Right lobe of liver (tissue), 6 donors: Measurements from ENCODE around the gene CCDC178. TPM values are rescaled to one million over a fixed set of nuclear protein-coding genes. Genes with fewer than 3 reads are reported as not detected.

Experiments used
- ATAC-seq, 4 donors: fragments of 200-7000 bp; cut with Tn5 transposase; one replicate each; pipeline ENCODE4 v1.9.1; 2020; ENCODE audit warnings: mild to moderate bottlenecking in 4 of 4, moderate library complexity in 4 of 4
- DNase-seq, 3 donors: peaks; one replicate each; pipeline ENCODE4 v3.0.0-alpha.2; 2020
- H3K27ac ChIP-seq, 3 donors: fragments of 200-600 bp; one replicate each; pipeline ENCODE4 v1.8.0; 2022
- H3K27me3 ChIP-seq, 2 donors: fragments of 200-600 bp; one replicate each; pipeline ENCODE4 v1.8.0; 2022
- H3K36me3 ChIP-seq, 4 donors: fragments of 200-600 bp; sonication (generic) in 1 of 4; one replicate each; pipeline versions ENCODE4 v1.5.1 to v1.8.0; 2017 to 2022; ENCODE audit warnings: control low read depth in 1 of 4
- H3K4me1 ChIP-seq, 4 donors: fragments of 200-600 bp; sonication (generic) in 1 of 4; one replicate each; pipeline versions ENCODE4 v1.5.1 to v1.8.0; 2017 to 2022; ENCODE audit warnings: control low read depth in 1 of 4
- H3K4me3 ChIP-seq, 3 donors: fragments of 200-600 bp; one replicate each; pipeline ENCODE4 v1.8.0; 2022
- H3K9me3 ChIP-seq, 4 donors: fragments of 200-600 bp; sonication (generic) in 1 of 4; one replicate each; pipeline versions ENCODE4 v1.5.1 to v1.8.0; 2017 to 2022; ENCODE audit warnings: control low read depth in 1 of 4
- POLR2A ChIP-seq: fragments of 450-650 bp; IDR thresholded peaks from one replicate; pipeline ENCODE4 v1.6.1; 2017; ENCODE audit warnings: antibody characterized with exemption, mild to moderate bottlenecking
- WGBS: methylation state at CpG from one replicate; pipeline ENCODE4 v1.1.6; 2018; ENCODE audit warnings: low coverage, low lambda C conversion rate; ENCODE audit not compliant: insufficient coverage; ENCODE audit errors: missing lambda C conversion rate; 5-methylcytosine and 5-hydroxymethylcytosine counted together
- intact Hi-C, 2 donors: fragments of 100-400 bp; cut with DNase I; formaldehyde crosslinking; loops; one replicate each; pipeline versions ENCODE4 v1.11.2 to v1.14.1; 2022
- total RNA-seq, 6 experiments: library from RNA; depleted of rRNA in 2 of 6; stranded (reverse); fragments of >200 nt in 2 of 6; fragmentation: NEBNext Ultra II Directional in 3 of 6; extraction: Animal tissue kit (Norgen Biotek cat#: 25700) in 3 of 6; gene quantifications; one replicate each; pipeline versions ENCODE4 v1.1.0 to v1.2.4, GENCODE V29; 2016 to 2023
- TF ChIP-seq, protein P1 (sequence below), 4 donors: fragments of 200-600 bp in 3 of 4; fragments of 450-650 bp in 1 of 4; IDR thresholded peaks; one replicate each; pipeline versions ENCODE4 v1.5.1 to v1.8.0; 2016 to 2022; ENCODE audit warnings: antibody characterized with exemption in 4 of 4, mild to moderate bottlenecking in 2 of 4
- donor health status: DM: no; HTN: yes; CAD: no.
- donor health status: DM: no; HTN: no; CAD: no.
- donor health status: DM: no; HTN: no; CAD: no.
- donor health status: DM: no; HTN: yes; CAD: no.
- donor health status: DM: no; HTN: yes; CAD: no.

Gene CCDC178
- total RNA-seq, 6 experiments from 2014 or later, result not detected

DNA sequence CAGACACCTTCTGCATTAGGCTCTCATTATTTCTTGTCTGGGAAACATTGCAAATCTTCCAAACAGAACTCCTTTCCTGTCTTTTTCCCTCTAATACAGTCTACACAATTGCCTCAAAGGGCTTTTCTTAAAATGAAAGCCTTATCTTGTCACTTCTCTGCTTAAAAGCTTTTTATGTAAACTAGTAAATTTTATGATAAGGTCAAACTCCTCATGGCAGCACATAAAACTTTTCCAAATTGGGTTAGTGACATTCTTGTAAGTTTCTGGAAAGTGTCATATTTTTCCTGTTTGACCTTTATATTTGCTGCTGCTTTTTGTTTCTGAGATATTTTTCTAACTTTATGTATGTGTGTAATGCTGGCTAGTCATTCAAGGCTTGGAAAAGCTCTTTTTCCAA lies 406.3 kb downstream of the CCDC178 start:
- H3K27me3 ChIP-seq, result no peaks in the 10 kb centered on the region
- no peak overlapping the region for H3K4me3 ChIP-seq
- DNase-seq (no peak), ATAC-seq (no peak)
- H3K27ac ChIP-seq, result no peak overlapping the region
- no peak for TF ChIP-seq POLR2A
- TF ChIP-seq, protein P1, sequence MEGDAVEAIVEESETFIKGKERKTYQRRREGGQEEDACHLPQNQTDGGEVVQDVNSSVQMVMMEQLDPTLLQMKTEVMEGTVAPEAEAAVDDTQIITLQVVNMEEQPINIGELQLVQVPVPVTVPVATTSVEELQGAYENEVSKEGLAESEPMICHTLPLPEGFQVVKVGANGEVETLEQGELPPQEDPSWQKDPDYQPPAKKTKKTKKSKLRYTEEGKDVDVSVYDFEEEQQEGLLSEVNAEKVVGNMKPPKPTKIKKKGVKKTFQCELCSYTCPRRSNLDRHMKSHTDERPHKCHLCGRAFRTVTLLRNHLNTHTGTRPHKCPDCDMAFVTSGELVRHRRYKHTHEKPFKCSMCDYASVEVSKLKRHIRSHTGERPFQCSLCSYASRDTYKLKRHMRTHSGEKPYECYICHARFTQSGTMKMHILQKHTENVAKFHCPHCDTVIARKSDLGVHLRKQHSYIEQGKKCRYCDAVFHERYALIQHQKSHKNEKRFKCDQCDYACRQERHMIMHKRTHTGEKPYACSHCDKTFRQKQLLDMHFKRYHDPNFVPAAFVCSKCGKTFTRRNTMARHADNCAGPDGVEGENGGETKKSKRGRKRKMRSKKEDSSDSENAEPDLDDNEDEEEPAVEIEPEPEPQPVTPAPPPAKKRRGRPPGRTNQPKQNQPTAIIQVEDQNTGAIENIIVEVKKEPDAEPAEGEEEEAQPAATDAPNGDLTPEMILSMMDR (IDR thresholded peaks at IDR 0.05), result no peak
- intact Hi-C loops, result no loop called here
- H3K4me1 ChIP-seq, result no peaks in the 10 kb centered on the region
- no peaks in the 10 kb centered on the region for H3K9me3 ChIP-seq
- H3K36me3 ChIP-seq, result no peaks in the 10 kb centered on the region

DNA sequence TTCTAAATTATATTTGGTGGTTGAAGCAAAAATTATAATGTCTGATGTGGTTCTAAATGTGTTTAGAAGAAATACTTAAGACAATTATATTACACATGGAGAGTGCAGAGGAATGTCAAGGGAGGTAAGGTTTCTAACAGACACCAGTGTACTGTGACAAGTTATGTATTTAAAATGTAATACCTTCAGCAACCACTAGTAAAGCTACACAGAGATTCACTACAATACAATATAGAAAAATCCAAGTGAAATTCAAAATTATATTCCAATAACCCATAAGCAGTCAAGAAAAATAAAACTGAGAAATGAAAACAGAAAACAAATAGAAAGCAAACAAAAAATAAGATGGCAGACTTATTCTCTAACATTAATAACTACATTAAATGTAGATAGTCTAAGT lies 418.2 kb downstream of the CCDC178 start:
- Histone ChIP-seq H3K4me3 (no peak overlapping the region), H3K4me1 (no peaks in the 10 kb centered on the region), H3K9me3 (no peaks in the 10 kb centered on the region), H3K27me3 (no peaks in the 10 kb centered on the region), H3K36me3 (no peaks in the 10 kb centered on the region), H3K27ac (no peak overlapping the region)
- no peak for ATAC-seq
- DNase-seq, result no peak
- TF ChIP-seq POLR2A, result no peak
- TF ChIP-seq, protein P1 (IDR thresholded peaks at IDR 0.05), result no peak
- intact Hi-C loops, result no loop called here

DNA sequence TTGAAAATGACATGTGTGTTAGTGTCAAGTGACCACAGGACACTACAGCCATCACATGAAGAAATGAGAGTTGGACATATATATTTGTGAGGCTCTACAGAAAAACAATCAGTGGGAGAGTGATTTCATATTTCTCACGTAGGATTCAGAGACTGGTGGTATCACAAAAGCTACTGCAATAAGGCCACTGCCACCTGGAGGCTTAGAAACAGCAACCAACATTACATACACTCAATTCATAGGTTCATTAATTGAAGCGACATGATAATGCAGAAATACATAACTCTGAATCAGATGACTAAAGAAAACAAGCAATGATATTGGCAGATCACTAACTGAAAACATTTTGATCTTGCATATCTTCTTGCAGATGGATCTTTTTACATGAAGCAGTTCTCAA lies 419.6 kb downstream of the CCDC178 start:
- Histone ChIP-seq H3K27ac (no peak overlapping the region), H3K4me3 (no peak overlapping the region), H3K9me3 (no peaks in the 10 kb centered on the region), H3K27me3 (no peaks in the 10 kb centered on the region), H3K4me1 (no peaks in the 10 kb centered on the region), H3K36me3 (no peaks in the 10 kb centered on the region)
- intact Hi-C loops, result no loop called here
- 46% methylated on average over 2 of the region's 2 CpGs for WGBS
- DNase-seq (no peak), ATAC-seq (no peak)
- no peak for TF ChIP-seq POLR2A
- TF ChIP-seq, protein P1 (IDR thresholded peaks at IDR 0.05), result no peak

DNA sequence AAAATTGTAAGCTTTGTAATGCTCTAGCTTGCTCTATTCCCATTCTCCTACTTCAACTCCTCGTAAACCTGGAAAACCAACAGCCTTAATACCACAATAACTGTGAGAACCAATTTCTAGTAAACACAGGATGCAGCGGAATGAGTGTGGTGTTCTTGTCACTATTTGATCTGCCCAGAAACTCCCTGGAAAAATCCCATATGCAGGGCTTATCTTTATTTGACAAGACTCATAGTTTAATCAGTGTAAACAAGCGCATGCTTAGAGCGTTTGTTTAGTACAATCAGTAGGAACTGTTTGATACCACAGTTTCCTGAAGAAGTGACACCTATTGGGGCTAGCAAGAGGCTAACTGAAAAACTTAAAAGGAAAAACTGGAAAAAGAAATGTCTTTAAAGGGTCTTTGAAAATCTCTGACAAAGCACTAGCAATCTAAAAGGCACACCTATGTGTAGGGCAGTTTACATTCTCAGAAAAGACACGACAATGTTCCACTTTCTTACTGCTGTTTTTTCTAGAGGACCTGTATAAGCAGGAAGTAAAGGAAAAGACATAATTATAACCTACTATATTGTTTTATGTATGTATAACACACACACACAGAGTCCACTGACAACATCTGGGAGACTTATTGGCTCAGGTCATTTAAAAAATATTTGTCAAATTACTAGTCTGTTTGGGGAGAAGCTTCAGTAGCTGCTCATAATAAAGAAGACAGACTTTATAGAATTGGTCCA lies 426.3 kb downstream of the CCDC178 start:
- peak in 1 of 4 donors; percentile 20 for ATAC-seq
- no peaks in the 10 kb centered on the region for H3K27me3 ChIP-seq
- no peaks in the 10 kb centered on the region for H3K9me3 ChIP-seq
- DNase-seq, result no peak
- no peak overlapping the region for H3K4me3 ChIP-seq
- no peaks in the 10 kb centered on the region for H3K4me1 ChIP-seq
- H3K36me3 ChIP-seq, result no peaks in the 10 kb centered on the region
- intact Hi-C loops, result no loop called here
- H3K27ac ChIP-seq, result no peak overlapping the region
- TF ChIP-seq POLR2A, result no peak
- TF ChIP-seq, protein P1 (IDR thresholded peaks at IDR 0.05), result no peak
- WGBS, result 4% methylated on average over 5 of the region's 5 CpGs

DNA sequence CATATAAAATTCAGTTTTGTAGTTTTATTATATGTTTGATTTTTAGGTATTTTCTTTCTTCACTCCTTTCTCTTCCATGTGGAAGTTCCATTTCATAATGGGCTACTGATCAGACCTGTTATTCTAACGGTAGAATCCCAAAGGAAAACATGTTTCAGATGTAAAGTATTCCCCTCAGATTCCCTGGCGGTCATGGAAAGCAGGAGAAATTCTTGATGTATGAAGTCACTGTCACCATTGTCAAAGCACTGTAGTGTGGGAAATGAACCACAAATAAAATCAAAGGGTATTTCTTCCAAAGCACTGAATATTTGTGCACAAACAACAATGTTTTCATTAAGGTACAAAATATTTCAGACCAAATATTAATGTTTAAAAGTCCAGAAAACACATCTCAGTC lies 430.4 kb downstream of the CCDC178 start:
- H3K36me3 ChIP-seq, result no peaks in the 10 kb centered on the region
- H3K9me3 ChIP-seq, result no peaks in the 10 kb centered on the region
- H3K27me3 ChIP-seq, result no peaks in the 10 kb centered on the region
- ATAC-seq (no peak), DNase-seq (no peak)
- no peak overlapping the region for H3K4me3 ChIP-seq
- intact Hi-C loops, result no loop called here
- H3K4me1 ChIP-seq, result no peaks in the 10 kb centered on the region
- TF ChIP-seq, protein P1 (IDR thresholded peaks at IDR 0.05), result no peak
- TF ChIP-seq POLR2A, result no peak
- 50% methylated on average over 2 of the region's 2 CpGs for WGBS
- H3K27ac ChIP-seq, result no peak overlapping the region
